Breast epithelium (tissue), 4 donors: Measurements from ENCODE around the gene SDK1. TPM values are rescaled to one million over a fixed set of nuclear protein-coding genes. Genes with fewer than 3 reads are reported as not detected.

Experiments used
- DNase-seq, 2 donors: peaks; one replicate each; pipeline ENCODE4 v3.0.0-alpha.2; 2019; ENCODE audit warnings: low spot score in 2 of 2
- H3K27ac ChIP-seq, 2 donors: fragments of 200-600 bp; sonication (generic) in 1 of 2; one replicate each; pipeline ENCODE4 v1.5.1; 2016 to 2019; ENCODE audit warnings: mild to moderate bottlenecking in 1 of 2
- H3K27me3 ChIP-seq, 2 donors: fragments of 200-600 bp; sonication (generic) in 1 of 2; one replicate each; pipeline versions ENCODE4 v1.5.1 to v1.6.0; 2017 to 2019; ENCODE audit warnings: control low read depth in 1 of 2, mild to moderate bottlenecking in 1 of 2
- H3K36me3 ChIP-seq: fragments of 200-600 bp; one replicate; pipeline ENCODE4 v1.5.1; 2019
- H3K4me1 ChIP-seq, 2 donors: fragments of 200-600 bp; sonication (generic); one replicate each; pipeline ENCODE4 v1.5.1; 2016 to 2019; ENCODE audit warnings: control low read depth in 1 of 2
- H3K4me3 ChIP-seq, 3 donors: fragments of 200-600 bp; sonication (generic); 1 replicate in 2 of 3; 2 replicates in 1 of 3; pipeline ENCODE4 v1.5.1; 2016 to 2019; ENCODE audit warnings: mild to moderate bottlenecking in 3 of 3, moderate library complexity in 2 of 3
- H3K9me3 ChIP-seq, 2 donors: fragments of 200-600 bp; sonication (generic) in 1 of 2; one replicate each; pipeline ENCODE4 v1.5.1; 2016 to 2019; ENCODE audit warnings: control low read depth in 1 of 2
- POLR2A ChIP-seq: fragments of 450-650 bp; IDR thresholded peaks from one replicate; pipeline ENCODE4 v1.6.1; 2016; ENCODE audit warnings: antibody characterized with exemption, mild to moderate bottlenecking, moderate library complexity
- POLR2AphosphoS5 ChIP-seq, 3 donors: sonication (generic); formaldehyde crosslinking; IDR thresholded peaks; one replicate each; pipeline ENCODE4 v1.6.1; 2017; ENCODE audit warnings: antibody characterized with exemption in 3 of 3
- intact Hi-C: fragments of 100-400 bp; cut with DNase I; formaldehyde crosslinking; loops from one replicate; pipeline ENCODE4 v1.15.1; 2023; ENCODE audit warnings: low total_unique reads
- total RNA-seq, 3 donors: library from RNA; depleted of rRNA; stranded (reverse); fragments of >200 nt; gene quantifications; one replicate each; pipeline ENCODE4 v1.1.0, GENCODE V29; 2016
- TF ChIP-seq, protein P1 (sequence below), 3 donors: fragments of 450-650 bp; IDR thresholded peaks; one replicate each; pipeline ENCODE4 v1.5.1; 2016 to 2017; ENCODE audit warnings: antibody characterized with exemption in 3 of 3, mild to moderate bottlenecking in 3 of 3, moderate library complexity in 3 of 3

Gene SDK1
- total RNA-seq, 3 donors from 2014 or later: 3.7 to 18.2 (median 6.6) TPM

DNA sequence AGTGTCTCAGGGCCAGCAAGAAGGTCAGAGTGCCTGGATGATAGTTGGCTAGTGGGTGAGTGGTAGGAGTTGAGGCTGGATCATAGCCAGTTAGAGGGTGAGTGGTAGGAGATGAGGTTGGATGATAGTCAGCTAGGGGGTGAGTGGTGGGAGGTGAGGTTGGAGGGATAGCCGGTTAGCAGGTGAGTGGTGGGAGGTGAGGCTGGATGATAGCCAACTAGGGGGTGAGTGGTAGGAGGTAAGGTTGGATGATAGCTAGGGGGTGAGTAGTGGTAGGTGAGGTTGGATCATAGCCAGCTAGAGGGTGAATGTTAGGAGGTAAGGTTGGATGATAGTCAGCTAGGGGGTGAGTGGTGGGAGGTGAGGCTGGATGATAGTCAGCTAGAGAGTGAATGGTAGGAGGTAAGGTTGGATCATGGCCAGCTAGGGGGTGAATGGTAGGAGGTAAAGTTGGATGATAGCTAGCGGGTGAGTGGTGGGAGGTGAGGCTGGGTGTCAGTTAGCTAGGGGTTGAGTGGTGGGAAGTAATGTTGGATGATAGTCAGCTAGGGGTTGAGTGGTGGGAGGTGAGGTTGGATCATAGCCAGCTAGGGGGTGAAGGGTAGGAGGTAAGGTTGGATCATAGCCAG, 226.6 kb downstream of the SDK1 start:
- TF ChIP-seq POLR2A (no peak), POLR2AphosphoS5 (IDR thresholded peaks at IDR 0.05) (no peak)
- TF ChIP-seq, protein P1, sequence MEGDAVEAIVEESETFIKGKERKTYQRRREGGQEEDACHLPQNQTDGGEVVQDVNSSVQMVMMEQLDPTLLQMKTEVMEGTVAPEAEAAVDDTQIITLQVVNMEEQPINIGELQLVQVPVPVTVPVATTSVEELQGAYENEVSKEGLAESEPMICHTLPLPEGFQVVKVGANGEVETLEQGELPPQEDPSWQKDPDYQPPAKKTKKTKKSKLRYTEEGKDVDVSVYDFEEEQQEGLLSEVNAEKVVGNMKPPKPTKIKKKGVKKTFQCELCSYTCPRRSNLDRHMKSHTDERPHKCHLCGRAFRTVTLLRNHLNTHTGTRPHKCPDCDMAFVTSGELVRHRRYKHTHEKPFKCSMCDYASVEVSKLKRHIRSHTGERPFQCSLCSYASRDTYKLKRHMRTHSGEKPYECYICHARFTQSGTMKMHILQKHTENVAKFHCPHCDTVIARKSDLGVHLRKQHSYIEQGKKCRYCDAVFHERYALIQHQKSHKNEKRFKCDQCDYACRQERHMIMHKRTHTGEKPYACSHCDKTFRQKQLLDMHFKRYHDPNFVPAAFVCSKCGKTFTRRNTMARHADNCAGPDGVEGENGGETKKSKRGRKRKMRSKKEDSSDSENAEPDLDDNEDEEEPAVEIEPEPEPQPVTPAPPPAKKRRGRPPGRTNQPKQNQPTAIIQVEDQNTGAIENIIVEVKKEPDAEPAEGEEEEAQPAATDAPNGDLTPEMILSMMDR (IDR thresholded peaks at IDR 0.05): no peak
- Histone ChIP-seq H3K27ac (no peak overlapping the region), H3K36me3 (no peaks in the 10 kb centered on the region), H3K4me3 (no peak overlapping the region), H3K9me3 (no peaks in the 10 kb centered on the region), H3K27me3 (no peaks in the 10 kb centered on the region), H3K4me1 (no peaks in the 10 kb centered on the region)
- intact Hi-C loops: no loop called here
- no peak for DNase-seq

DNA sequence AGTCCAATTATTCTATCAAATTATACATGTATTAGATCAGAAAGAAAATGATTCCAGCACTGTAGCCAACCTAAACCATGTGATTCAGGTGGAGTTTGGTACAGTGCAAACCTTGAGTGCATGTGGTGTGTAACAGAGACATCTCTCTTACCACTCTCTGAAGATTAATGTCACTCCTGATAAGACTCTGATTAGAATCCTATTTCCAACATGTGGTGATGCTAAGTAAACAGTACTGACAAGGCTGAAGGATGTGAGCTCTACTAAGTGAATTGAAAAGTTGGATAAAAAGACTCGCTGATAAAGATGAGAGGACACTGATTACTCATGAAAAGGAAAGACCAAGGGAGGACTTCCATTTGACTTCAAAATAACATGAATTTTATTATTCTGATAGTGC, 232.0 kb downstream of the SDK1 start:
- H3K27me3 ChIP-seq: no peaks in the 10 kb centered on the region
- DNase-seq: no peak
- H3K4me3 ChIP-seq: no peak overlapping the region
- H3K4me1 ChIP-seq: no peaks in the 10 kb centered on the region
- H3K36me3 ChIP-seq: no peaks in the 10 kb centered on the region
- TF ChIP-seq, protein P1 (IDR thresholded peaks at IDR 0.05): no peak
- no peak for TF ChIP-seq POLR2AphosphoS5 (IDR thresholded peaks at IDR 0.05)
- no peak for TF ChIP-seq POLR2A
- intact Hi-C loops: no loop called here
- no peak overlapping the region for H3K27ac ChIP-seq
- H3K9me3 ChIP-seq: no peaks in the 10 kb centered on the region

DNA sequence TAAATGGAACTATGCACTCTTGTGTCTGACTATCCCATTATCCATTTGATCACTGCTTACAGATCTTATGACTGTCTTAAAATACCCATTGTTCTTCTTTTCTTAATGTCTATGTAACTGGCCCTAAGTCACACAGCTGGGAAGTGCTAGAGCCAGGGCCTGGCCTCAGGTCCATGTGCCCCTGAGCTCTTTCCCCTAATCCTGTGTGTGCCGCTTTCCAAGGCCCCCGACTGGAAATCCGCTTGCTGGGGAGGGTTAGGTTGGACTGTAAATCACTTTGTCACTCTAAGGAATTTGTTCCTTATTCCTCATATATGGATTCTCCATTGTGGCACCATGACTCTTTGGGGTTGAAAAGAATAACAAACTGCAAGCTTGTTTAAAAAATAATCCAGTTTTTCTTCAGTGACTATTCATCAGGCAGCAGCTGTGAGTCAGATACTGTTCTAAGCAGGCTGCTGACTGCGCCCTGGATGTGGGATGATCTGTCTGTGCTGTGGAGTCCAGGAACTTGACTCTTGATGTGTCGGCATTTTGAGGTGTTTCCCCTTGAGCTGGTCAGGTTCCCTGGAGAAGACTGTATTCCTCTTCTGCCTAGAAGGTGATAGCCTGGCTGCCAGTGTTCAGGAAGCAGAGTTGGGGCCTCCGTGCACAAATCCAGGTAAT, 236.3 kb downstream of the SDK1 start:
- Histone ChIP-seq H3K36me3 (no peaks in the 10 kb centered on the region), H3K27me3 (no peaks in the 10 kb centered on the region), H3K27ac (no peak overlapping the region), H3K9me3 (no peaks in the 10 kb centered on the region), H3K4me3 (no peak overlapping the region), H3K4me1 (no peaks in the 10 kb centered on the region)
- DNase-seq: no peak
- TF ChIP-seq POLR2AphosphoS5 (IDR thresholded peaks at IDR 0.05): no peak
- TF ChIP-seq, protein P1 (IDR thresholded peaks at IDR 0.05): no peak
- TF ChIP-seq POLR2A: no peak
- intact Hi-C loops: no loop called here

DNA sequence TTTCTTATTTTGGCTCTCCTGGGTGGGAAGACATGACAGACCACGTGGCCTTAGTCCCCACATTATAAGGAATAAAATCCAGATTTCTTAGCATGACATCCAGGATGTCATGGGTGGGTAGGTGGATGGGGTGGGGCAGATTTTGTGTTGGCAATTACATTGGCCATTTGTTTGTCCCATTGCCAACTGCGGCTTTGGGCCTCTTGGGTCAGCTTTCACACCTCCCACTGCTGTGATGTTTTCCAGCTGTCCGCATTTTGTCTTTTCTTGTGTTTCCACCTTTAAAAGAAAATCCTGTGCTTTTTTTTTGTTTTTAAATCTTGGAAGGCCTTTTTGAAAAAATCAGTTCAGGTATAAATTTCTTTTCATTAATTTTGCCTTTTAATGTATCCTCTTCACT, 237.0 kb downstream of the SDK1 start:
- H3K27ac ChIP-seq: no peak overlapping the region
- no peaks in the 10 kb centered on the region for H3K9me3 ChIP-seq
- no peak for DNase-seq
- TF ChIP-seq POLR2A (no peak), POLR2AphosphoS5 (IDR thresholded peaks at IDR 0.05) (no peak)
- TF ChIP-seq, protein P1 (IDR thresholded peaks at IDR 0.05): no peak
- H3K4me3 ChIP-seq: no peak overlapping the region
- intact Hi-C loops: no loop called here
- no peaks in the 10 kb centered on the region for H3K4me1 ChIP-seq
- no peaks in the 10 kb centered on the region for H3K27me3 ChIP-seq
- no peaks in the 10 kb centered on the region for H3K36me3 ChIP-seq

DNA sequence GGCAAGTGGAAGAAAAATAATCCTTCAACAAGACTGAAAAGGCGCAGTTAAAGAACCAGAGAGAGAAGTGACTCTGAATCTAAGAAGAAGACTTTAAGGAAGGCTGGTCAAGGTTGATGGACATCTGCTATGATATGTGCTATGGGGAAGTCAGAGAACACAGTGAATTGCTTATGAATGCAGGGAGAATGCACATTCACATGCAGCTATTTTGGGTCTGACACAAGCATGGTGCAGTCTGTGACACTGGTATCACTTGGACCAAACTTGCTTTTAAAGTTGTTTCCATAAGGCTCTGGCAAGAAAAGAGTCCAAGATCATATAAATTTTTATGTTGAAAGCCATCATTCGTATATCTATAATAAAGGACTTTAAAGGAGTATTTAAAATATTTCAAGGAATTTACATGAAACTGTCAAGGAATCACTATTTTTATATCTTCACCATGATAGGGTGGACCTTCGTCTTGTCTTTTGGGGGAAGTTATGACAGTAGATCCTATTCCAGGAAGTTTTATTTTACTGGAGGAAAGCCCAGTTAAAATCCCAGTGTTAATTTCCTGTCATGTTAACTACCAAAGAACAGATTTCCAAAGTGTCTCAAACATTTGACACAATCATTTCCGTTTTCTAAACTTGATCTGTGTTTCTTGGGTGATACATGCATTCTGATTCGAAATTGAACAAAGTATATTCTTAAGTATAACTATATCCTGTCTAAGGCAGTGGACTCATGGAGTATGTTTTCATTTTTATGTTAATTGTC, 239.6 kb downstream of the SDK1 start:
- DNase-seq: no peak
- intact Hi-C loops: no loop called here
- TF ChIP-seq POLR2AphosphoS5 (IDR thresholded peaks at IDR 0.05) (no peak), POLR2A (no peak)
- TF ChIP-seq, protein P1 (IDR thresholded peaks at IDR 0.05): no peak
- Histone ChIP-seq H3K27ac (no peak overlapping the region), H3K36me3 (no peaks in the 10 kb centered on the region), H3K27me3 (no peaks in the 10 kb centered on the region), H3K4me1 (no peaks in the 10 kb centered on the region), H3K4me3 (no peak overlapping the region), H3K9me3 (no peaks in the 10 kb centered on the region)
